Cardiac muscle cell (in vitro differentiated cells and primary cell): ENCODE measurements around the gene BAX. TPM values are rescaled to one million over a fixed set of nuclear protein-coding genes. Genes with fewer than 3 reads are reported as not detected.

Experiments
- DNase-seq, 2 donors: peaks; one replicate each; pipeline versions ENCODE4 v3.0.0 to v3.0.0-alpha.2; 2010 to 2017; ENCODE audit warnings: low read depth in 1 of 2, low spot score in 1 of 2
- H3K27ac ChIP-seq: fragments of 200-600 bp; sonication (generic); 2 replicates; pipeline ENCODE4 v1.5.1; 2016
- H3K27me3 ChIP-seq: fragments of 200-600 bp; sonication (generic); 2 replicates; pipeline ENCODE4 v1.6.0; 2016; ENCODE audit warnings: control low read depth
- H3K36me3 ChIP-seq: fragments of 200-600 bp; sonication (generic); 2 replicates; pipeline ENCODE4 v1.5.1; 2016; ENCODE audit warnings: control low read depth
- H3K4me1 ChIP-seq: fragments of 200-600 bp; sonication (generic); 2 replicates; pipeline ENCODE4 v1.8.1; 2017; ENCODE audit warnings: low read depth, mild to moderate bottlenecking, mixed run types
- H3K4me3 ChIP-seq: fragments of 200-600 bp; sonication (generic); 2 replicates; pipeline ENCODE4 v1.5.1; 2016; ENCODE audit warnings: mild to moderate bottlenecking
- H3K9me3 ChIP-seq: fragments of 200-600 bp; sonication (generic); 2 replicates; pipeline ENCODE4 v1.5.1; 2017; ENCODE audit warnings: low read depth, mild to moderate bottlenecking, control low read depth
- CTCF ChIP-seq: IDR thresholded peaks from 2 replicates; pipeline ENCODE4 v1.5.1; 2012; ENCODE audit warnings: low read depth, mild to moderate bottlenecking, low read length
- polyA plus RNA-seq: library from polyadenylated mRNA; unstranded; fragments of >200 nt; fragmentation: Nextera tagmentation; extraction: Ambion mirVana; gene quantifications from 2 replicates; pipeline ENCODE4 v1.2.1, GENCODE V29; 2016
- total RNA-seq: library from RNA; depleted of rRNA; stranded (reverse); fragments of >200 nt; gene quantifications from 2 replicates; pipeline ENCODE4 v1.2.3, GENCODE V29; 2016

Gene BAX
- total and polyA plus RNA-seq, 2 experiments from 2014 or later: 64.2 to 95.2 TPM

GRCh38 chr19:48975947-48976847 is 21.5 kb downstream of the BAX start:
- H3K36me3 ChIP-seq: peaks cover 30% of the 10 kb centered on the region

DNA sequence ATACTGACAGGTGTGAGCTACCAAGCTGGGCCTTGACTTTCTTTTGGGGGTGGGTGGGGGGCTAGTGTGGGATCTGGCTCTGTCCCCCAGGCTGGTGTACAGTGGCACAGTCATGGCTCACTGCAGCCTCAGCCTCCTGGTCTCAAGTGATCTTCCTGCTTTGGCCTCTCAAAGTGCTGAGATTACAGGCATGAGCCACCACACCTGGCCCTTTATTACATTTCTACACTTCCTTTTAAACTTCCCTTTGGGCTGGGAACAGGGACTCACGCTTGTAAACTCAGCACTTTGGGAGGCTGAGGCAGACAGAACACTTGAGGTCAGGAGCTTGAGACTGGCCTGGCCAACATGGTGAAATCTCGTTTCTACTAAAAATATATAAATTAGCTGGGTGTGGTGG is 22.4 kb downstream of the BAX start:
- Histone ChIP-seq H3K4me1 (peaks cover 2% of the 10 kb centered on the region), H3K36me3 (peaks cover 30% of the 10 kb centered on the region), H3K27me3 (no peaks in the 10 kb centered on the region), H3K27ac (no peak overlapping the region), H3K9me3 (no peaks in the 10 kb centered on the region), H3K4me3 (no peak overlapping the region)
- no peak for DNase-seq
- TF ChIP-seq CTCF: no peak

More at GRCh38 chr19:48975947-48976847, 21.5 kb downstream of the BAX start:
- Histone ChIP-seq H3K4me3 (no peak overlapping the region), H3K9me3 (no peaks in the 10 kb centered on the region), H3K27me3 (no peaks in the 10 kb centered on the region), H3K4me1 (peaks cover 2% of the 10 kb centered on the region), H3K27ac (no peak overlapping the region)
- TF ChIP-seq CTCF: peak; percentile 19
- DNase-seq: peak in 1 of 2 donors; percentile 42

DNA sequence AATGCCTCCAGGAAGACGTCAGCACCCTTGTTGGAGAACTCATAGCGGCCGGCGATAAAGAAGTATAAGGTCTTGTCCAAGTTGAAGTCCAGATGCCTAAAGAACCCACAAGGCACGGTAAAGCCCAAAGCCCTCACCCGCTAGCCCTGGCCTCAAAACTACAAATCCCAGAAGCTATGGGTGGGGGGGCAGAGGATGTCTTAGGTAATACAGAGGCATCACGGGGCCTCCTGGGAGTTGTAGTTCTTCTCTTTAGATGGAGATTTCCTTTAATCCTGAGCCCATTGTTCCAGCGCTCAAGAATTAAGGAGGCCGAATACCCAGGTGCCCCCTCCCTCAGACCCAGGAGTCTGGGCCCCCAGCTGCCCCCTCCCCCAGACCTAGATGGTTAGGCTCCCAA is 27.6 kb downstream of the BAX start:
- no peaks in the 10 kb centered on the region for H3K27me3 ChIP-seq
- peaks cover 2% of the 10 kb centered on the region for H3K4me1 ChIP-seq
- no peak overlapping the region for H3K4me3 ChIP-seq
- no peak for TF ChIP-seq CTCF
- H3K27ac ChIP-seq: no peak overlapping the region
- peaks cover 47% of the 10 kb centered on the region for H3K36me3 ChIP-seq
- DNase-seq: peak in 1 of 2 donors; percentile 20
- no peaks in the 10 kb centered on the region for H3K9me3 ChIP-seq

- no peaks in the 10 kb centered on the region for H3K4me1 ChIP-seq
- no peaks in the 10 kb centered on the region for H3K27me3 ChIP-seq
- no peak overlapping the region for H3K27ac ChIP-seq
- DNase-seq: no peak
- no peak for TF ChIP-seq CTCF
- H3K9me3 ChIP-seq: no peaks in the 10 kb centered on the region
- peaks cover 53% of the 10 kb centered on the region for H3K36me3 ChIP-seq
- no peak overlapping the region for H3K4me3 ChIP-seq
Observed at GRCh38 chr19:48985711-48986110, 31.0 kb downstream of the BAX start.

DNA sequence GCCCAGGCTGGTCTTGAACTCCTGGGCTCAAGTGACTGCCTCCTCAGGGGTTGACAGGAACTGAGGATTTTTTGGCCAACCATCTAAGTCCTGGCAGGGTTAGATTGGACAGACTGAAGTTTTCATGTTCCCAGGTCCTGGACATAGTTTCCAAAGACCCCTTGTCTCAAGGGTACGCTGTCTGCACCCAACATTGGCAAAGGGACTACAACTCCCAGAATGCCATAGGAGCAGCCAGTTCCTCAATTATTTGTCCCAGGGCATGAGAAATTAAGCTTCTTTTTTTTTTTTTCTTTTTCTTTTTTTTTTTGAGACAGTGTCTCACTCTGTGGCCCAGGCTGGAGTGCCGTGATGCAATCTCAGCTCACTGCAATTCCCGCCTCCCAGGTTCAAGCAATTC is 31.5 kb downstream of the BAX start:
- no peak for TF ChIP-seq CTCF
- Histone ChIP-seq H3K36me3 (peaks cover 49% of the 10 kb centered on the region), H3K27ac (no peak overlapping the region), H3K4me3 (no peak overlapping the region), H3K27me3 (no peaks in the 10 kb centered on the region), H3K9me3 (no peaks in the 10 kb centered on the region), H3K4me1 (peaks cover 1% of the 10 kb centered on the region)
- no peak for DNase-seq
